Measurements from ENCODE around the gene CDK5RAP2. TPM values are rescaled to one million over a fixed set of nuclear protein-coding genes. Genes with fewer than 3 reads are reported as not detected.
A peak's percentile ranks its signal among the peaks of the same experiment; 100 is the strongest.
"Not testable (repeated sequence)": the region's sequence is repeated elsewhere in the genome, so short reads cannot be mapped to it uniquely, and the experiment has no call there.

Gene CDK5RAP2
- total RNA-seq: 26.8 TPM

DNA sequence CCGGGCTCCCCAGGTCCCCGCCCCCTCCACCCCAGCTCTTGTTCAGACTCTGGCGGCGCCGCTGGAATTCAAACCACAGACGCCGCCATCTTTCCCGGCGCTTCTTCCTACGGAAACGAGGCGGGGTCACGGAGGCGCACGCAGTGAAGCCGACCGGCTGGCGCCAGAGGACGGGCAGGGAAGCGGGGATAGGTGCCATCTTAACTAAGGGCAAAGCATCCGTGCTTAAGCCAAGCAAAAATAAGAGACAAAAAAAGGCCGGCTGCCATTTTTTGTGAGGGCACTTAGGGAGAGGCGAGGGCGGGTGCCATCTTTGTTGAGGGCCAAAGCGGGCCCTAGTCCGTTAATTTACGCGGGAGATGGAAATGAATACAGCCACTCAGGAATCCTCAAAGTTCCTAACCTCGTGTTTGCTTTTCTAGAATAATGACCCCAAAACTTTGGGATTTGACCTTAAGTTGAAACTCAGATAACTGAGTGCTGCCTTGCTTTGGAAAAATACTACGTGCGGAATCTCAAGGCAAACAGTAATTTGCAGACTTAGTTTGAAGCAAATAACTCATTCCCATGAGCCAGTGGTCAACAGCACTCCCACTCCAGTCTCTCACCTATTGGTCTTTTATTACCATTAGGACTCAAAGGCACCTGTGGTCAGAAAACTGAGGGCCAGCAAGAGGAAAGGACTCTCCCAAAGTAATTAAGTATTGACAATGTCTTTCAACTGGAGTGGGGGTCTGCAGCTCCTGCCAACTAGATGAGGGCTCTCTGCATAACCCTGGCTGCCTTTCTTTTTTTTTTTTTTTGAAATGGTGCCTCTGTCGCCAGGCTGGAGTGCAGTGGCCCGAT is at the start of gene CDK5RAP2:
TSS of gene CDK5RAP2 (minus strand) at position 117 of the 846 bp plus-strand sequence. CDS start 189 bp downstream, outside the sequence.
- DNase-seq: peak; percentile 94

DNA sequence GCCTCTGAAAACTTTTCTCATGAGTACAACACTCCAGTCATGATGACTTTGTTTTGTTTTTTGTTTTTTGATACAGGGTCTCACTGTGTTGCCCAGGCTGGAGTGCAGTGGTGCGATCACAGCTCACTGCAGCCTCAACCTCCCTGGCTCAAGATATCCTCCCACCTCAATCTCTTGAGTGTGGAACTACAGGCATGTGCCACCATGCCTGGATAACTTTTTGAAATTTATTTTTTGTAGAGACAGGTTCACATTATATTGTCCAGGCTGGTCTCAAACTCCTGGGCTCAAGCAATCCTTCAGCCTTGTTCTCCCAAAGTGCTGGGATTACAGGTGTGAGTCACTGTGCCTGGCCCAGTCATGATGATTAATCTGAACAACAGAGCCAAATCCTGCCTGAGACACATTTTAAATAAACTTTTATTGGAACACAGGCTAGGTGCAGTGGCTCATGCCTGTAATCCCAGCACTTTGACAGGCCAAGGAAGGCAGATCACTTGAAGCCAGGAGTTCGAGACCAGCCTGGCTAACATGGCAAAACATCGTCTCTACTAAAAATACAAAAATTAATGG is 49.0 kb upstream of the CDK5RAP2 start:
- not testable (repeated sequence) for DNase-seq

DNA sequence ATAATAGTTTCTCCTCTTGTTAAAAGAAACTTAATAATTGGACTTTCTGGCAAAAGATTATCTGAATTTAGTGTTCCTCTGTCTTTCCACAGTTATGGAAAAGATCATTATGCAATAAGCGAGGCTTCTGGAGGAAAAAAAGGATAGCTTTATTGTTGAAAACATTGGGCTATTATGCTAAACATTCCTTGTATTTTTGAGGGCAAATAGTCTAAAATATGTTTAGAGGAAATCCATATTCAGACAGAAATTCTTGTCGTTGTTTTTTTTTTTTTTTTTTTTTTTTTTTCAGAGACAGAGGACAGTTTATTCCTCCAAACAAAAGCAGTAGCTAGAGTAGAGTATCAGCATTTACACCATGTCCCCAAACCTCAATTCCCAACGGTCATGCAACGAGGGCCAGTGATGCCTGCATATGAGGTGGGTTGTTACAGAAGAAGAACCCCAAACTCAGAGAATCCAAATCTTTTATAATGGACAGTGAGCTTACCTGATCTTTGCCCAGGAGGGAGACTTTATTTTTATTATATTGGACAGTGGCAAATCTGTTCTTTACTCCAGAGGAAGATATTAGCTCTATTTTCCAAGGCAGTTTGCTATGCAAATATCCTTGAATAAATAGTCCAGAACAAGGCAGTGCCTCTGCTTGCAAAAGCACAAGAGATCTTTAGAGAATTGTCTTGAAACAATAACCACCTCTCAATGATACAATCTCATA is 48.4 kb upstream of the CDK5RAP2 start:
- no peak for DNase-seq

DNA sequence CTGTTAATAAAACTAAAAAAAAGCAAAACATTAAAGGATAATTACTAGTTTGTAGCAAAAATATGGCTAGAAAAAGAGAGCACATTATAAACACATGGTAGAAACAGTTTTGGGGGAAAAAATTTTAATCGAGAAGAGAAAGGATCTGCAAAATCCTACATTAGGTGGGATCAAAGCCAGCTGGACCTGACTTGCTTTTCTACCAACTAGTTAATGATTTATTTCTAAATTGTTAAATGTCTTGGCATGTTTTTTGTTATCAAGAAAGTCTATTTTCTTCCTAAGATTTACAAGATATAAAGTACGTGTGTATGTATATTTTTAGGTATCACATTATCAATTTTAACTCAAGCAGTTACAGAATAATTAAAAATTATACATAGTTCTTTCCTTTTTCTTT is 47.1 kb upstream of the CDK5RAP2 start:
- no peak for DNase-seq

DNA sequence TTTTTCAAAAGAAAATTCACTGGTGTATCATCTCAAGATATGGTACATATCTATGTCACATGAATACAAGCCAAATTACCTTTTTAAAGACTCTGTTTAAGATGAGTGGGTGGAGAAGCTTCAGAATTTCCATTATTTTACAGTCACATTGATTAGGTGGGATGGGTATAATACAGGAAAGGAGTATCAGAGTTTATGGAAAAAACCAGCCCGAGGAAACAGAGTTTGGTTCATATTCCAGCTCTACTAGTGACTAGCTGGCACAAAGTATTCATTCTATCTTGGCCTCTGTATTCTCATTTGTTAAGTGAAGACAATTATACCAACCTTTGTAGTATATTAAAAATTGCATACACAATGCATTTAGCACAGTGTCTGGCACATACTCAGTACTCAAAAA is 46.5 kb upstream of the CDK5RAP2 start:
- DNase-seq: no peak

DNA sequence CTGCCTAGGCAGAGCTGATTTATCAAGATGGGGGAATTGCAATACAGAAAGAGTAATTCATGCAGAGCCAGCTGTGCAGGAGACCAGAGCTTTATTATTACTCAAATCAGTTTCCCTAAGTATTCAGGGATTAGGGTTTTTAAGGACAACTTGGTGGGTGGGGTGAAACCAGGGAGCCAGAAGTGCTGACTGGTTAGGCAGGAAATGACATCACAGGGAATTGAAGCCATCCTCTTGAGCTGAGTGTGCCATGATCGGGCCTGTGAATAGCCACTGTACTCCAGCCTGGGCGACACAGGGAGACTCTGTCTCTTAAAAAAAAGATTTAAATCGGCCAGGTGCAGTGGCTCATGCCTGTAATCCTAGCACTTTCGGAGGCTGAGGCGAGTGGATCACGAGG is 45.3 kb upstream of the CDK5RAP2 start:
- no peak for DNase-seq

DNA sequence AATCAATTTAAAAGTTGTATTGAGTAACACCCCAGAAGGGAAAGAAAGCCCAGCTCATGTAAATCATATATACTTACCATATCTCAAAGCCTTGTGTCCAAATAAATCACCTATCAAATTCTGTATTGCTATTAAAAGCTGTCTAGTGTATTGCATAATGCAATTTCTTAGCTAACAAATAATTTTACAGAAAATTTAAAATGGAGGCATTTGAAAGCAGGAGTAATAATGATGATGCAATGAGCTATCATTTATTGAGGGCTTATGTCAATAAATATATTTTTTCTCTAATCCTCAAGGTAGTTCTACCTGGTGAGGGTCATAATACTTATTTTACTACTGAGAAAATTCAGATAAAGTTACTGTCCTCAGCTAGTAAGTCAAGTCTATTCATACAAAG is 42.8 kb upstream of the CDK5RAP2 start:
- DNase-seq: no peak

DNA sequence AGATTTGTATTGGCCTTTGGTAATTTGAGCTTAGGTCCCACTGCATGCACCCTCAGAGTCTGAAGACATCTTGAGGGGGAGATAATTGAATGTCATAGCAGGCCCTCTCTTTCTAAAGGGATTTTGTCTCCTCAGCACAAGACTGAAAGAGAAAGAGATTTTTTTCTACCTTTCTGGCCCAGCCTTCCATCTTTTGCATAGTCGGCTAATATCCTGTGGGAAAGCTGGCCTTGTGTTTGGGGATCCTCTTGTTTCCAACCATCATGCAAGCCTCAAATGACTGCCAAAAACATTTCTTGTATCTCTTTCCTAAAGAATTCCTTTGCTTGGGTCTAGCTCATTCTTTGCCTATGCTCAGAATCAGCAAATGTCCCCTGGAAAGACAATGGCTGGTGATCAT is 42.0 kb upstream of the CDK5RAP2 start:
- no peak for DNase-seq

DNA sequence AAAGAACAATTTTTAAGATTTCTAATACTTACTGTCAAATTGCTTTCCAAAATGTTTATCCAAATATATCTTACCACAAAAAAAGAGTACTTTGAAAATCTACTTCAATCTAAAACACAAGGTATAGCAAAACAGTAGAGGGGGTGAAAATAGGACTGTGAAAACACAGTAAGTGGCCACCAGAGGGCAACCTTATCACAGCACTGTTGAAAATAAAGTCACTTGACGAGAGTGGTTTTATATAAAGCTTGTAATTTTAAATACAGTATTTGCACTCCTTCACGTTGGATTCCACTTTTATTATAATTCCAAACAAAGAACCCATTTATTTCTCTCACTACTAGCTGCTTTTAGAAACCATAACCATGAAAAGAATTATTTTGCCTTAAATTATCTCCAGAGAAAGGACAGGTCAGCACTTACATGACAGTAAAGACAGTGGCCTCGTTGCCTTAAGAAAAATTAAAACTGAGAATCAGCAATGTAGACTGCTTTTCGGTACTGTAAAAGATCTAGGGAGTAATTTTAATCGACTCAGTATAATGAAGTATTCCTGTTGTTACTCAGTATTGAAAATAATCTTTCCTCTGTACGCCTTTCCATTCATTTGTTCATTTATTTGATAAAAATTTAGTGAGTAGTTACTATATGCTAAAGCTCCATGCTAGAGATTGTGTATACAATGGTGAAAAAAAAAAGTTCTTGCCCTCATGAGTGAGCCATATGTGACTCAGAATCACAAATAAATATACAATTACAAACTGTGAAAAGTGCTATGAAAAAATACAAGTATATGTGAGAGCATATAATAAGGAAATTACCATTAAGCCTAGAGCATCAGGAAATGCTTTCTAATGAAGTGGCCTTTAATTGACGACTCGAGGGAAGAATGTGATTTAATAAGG is 40.0 kb upstream of the CDK5RAP2 start:
- peak; percentile 32 for DNase-seq

DNA sequence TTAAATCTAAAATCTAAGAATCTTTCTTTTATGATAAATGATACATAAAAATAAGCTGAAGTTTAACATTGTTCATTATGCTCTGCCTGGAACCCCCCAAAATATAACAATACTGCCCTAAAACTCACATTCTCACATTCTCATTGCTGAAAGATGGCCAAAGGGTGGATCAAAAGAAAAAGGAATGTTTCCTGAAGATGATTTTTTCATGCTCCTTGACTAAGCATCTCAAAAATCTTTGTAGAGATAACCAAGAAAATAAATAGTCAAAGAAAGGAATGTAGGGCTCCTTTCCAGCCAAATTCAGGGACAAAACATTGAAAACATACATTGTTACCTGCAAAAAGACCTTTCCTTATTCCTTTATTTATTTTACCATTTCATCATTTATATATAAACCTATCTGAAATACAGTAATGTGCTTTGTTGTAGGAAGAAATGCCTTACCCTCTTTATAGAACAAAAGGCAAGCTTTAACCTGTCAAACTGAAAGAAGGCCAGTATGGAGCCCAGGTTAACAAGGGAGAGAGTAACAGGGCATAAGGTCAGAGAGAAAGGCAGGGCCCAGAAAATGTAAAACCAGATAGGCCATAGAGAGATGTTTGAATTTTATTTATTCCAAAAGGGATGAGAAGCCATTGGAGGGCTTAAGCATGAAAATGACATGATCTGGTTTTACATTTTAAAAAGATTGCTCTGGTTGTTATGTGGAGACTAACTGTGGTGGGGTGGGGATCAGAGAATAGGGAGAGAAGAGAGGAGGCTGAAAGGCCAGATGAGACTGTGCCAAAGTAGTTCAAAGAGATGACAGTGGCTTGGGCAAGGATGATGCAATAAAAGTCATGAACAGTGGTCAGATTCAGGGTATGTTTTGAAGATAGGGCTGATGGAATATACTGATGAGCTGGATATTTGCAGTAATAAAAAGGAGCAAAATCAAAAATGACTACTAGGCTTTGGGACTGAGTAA is 37.3 kb upstream of the CDK5RAP2 start:
- DNase-seq: no peak

DNA sequence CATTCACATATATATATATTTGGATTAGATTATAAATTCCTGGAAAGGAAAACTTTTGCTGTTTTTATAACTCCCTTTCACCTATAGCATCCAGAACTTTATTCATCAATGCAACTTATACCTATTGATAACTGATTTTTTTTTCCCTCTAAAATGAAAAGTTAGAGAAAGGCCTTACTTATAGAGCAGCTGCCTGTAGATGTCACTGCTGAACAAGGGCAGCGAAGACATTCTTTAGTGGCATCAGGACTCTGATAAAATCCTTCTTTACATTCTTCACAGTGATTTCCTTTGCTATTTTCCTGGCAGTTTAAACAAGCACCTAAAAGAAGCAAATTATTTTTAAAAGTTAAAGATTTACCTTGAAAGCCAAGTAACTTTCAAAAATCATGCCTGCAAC is 32.3 kb upstream of the CDK5RAP2 start:
- DNase-seq: no peak

DNA sequence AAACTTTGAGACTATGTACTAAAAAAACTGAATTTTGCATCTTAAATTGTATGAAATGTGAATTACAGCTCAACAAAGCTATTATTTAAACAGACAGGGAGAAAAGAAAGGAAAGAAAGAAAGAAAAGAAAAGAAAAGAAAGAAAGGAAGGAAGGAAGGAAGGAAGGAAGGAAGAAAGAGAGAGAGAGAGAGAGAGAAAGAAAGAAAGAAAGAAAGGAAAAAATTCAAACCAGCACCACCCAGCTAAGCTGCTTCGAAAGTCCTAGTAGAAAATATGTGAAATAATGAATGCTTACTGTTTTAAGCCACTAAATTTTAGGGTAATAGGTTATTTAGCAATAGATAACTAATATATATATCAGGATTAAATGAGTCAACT is 31.7 kb upstream of the CDK5RAP2 start:
- DNase-seq: no peak

DNA sequence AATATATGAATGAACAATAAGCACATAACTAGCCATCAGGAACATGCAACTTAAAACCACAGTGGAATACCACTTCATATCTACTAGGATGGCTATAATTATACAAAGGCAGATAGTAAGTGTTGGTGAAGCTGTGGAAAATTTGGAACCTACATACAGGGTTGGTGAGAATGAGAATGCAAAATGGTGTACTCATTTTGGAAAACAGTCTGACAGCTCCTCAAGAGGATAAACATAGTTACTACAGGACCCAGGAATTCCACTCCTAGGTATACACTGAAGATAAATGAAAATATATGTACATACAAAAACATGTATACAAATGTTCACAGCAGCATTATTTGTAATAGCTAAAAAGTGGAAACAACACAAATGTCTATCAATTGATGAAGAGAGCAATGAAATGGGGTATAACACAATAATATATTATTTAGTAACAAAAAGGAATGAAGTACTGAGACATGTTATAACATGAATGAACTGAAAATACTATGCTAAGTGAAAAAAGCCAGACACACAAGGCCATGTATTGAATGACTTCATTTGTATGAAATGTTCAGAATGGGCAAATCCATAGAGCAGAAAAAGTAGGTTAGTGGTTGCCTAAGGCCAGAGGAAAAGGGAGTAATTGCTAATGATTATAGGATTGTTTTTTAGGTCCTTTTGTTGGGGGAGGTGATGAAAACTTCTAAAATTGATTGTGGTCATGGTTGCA is 31.2 kb upstream of the CDK5RAP2 start:
- no peak for DNase-seq

DNA sequence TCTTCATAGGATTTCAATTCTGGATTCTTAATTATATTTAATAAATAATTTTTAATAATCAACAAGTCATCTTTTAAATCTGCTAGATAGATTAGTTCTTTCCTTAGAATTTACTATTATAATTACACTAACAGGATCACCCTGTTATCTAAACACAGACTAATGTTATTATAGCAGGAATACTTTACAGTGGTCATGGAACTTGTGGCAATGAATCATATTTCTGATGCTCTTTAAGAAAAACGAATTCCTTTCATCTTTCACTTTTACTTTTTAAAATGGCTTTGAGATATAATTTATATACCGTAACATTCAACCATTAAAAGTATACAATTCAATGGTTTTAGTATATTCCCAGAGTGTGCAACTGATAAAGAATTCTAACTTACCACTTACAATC is 29.7 kb upstream of the CDK5RAP2 start:
- DNase-seq: no peak

DNA sequence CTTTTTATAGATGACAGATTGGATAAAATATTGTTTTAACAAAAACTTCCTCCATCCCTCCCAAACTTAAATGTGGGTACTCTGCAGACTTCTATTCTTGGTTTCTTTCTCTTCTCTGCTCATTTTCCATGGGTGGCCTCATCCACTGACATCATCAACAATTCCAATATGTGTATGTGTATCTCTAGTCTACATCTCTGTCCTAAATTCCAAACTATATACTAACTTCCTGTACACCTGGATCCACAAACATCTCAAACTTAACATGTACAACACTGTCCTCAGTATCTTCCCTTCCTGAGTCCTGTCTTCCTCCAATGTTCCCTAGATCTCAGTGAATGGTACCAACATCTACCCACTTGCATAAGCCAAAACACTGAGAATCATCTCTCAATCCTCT is 28.5 kb upstream of the CDK5RAP2 start:
- no peak for DNase-seq

DNA sequence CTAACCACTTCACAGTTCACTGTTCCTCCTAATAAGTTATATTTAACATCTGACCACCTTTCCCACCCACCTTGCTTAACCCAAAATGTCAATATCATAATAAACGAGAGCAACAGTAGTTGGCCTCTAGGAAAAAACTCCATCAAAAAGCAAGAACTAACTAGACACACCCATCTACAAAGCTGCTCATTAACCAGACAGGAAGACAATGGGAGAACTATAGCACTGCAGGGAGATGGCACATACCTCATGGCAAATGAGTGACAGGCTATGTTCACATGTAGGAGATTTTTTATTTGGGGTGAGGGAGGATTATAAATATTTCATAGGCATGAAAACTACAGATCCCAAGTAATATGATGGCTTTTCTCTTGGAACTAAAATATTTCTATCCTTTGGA is 23.6 kb upstream of the CDK5RAP2 start:
- no peak for DNase-seq

DNA sequence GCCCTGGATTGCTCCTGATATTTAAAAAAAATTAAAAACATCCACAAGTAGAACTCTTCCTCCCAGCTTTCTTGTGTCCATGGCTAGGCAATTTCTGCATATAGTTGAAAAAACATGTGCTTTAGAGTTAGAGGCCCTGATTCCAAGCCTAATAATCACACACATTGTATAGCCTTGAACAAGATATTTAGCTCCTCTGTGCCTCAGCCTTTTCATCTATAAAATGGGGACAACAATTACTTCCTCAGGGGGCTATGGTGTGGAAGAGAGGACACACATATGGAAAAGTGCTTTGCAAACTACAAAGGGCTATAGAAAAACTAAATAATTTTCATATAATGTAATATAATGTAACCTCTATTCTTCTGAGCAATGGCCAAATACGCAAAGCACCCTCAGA is 23.0 kb upstream of the CDK5RAP2 start:
- DNase-seq: no peak

DNA sequence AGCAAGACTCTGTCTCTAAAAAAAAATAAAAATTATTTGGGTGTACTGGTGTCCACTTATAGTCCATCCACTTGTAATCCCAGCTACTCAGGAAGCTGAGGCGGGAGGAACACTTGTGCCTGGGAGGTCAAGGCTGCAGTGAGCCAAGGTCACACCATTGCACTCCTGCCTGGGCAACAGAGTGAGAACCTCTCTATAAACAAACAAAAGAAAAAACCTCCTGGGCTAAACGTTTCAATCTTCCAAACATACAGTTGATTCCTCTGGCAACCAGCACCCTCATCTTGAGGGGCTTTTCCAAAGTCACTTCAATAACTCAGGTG is 13.9 kb upstream of the CDK5RAP2 start:
- DNase-seq: no peak

DNA sequence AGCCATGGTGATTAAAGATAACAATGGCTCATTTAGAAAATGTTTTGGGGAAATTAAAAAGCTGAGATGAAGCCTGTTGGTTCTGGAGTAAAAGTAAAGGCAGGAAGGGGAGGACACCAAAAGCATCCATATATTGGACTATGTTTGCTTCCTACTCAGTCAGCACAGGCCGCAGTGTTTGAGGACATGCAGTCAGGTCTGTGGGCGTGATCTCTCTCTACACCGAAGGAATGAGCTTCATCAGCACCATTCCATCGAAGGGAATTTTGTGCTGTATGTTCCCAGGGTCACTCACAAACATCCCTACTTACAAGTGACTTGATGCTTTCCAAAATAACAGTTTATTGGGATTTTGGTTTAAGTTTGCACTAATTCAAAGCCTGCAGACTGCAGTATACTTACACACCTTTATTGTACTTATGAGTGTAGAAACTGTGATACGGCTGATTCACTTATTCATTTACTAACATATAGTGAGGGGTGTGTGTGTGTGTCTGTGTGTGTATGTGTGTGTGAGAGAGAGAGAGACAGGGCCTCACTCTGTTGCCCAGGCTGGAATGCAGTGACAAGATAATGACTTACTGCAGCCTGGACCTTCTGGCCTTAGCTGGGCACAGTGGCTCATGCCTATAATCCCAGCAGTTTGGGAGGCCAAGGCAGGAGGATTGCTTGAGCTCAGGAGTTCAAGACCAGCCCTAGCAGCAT is 13.4 kb upstream of the CDK5RAP2 start:
- no peak for DNase-seq

DNA sequence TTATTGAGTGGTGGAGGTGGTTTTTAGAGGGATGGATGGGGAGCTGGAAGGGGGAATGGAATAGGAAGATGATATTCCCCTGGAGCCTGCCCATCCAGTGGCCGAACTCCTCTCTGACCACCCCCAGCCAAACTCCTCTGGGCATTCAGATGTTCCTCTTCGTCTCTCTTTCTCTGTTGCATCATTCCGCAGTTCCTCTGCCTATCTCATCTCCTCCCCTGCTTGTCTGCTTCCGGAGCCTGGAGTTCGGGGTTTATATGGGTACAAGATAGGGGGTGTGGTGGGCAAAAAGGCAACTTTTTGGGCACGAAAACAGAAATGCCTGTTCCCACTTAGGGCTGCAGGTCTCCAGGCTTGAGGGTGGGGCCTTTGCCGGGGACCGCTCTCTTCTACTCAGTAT is 12.2 kb upstream of the CDK5RAP2 start:
- no peak for DNase-seq
